HL-60 (cell line): Measurements from ENCODE around the gene MTMR12.

Source experiments
- POLR2AphosphoS5 ChIP-seq: IDR thresholded peaks from 2 replicates; pipeline ENCODE4 v1.6.1; 2012; ENCODE audit warnings: low read depth
- TF ChIP-seq, protein P1 (sequence below): IDR thresholded peaks from one replicate; pipeline ENCODE4 v1.5.1; 2011; ENCODE audit warnings: low read length, control low read depth, inconsistent platforms; ENCODE audit not compliant: insufficient read depth

DNA sequence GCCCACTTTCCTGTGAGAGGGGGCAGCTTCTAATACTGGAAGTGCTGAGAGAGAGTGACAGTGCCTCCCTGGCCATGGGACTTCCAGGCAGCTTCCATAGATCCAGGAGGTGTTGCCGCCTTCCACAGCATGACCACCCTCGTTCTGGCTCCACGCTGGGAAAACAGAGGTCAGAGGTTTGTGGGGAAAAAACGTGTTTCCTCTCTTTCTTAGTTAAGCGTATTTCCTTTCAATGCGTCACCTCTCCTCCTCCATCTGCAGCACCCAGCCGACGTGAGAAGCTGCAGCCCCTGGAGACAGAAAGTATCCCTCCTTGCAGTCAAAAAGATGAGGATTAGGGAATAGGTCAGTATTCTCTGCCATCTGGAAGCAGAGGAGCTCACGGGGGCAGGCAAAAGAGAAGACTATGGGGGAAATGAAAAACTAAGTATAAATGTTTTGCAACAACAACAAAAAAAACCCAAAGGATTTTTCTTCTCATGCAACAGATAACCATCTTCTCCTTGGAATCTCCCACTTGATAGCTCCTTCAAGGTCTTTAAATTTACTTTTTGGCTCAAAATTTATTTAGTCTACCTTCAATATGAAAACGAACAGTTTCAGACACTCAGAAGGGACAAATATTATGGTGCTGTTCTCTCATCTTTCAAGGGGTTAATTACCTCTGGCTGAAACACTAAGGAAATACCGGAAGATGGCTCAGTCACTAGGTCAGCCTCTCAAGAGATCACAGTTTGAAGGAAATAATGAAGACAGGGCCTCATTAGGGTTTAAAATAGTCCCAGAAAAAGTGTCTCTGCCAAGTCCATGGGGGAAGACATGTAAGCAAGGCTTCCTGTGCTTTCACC lies 38.0 kb downstream of the MTMR12 start:
- TF ChIP-seq, protein P1, sequence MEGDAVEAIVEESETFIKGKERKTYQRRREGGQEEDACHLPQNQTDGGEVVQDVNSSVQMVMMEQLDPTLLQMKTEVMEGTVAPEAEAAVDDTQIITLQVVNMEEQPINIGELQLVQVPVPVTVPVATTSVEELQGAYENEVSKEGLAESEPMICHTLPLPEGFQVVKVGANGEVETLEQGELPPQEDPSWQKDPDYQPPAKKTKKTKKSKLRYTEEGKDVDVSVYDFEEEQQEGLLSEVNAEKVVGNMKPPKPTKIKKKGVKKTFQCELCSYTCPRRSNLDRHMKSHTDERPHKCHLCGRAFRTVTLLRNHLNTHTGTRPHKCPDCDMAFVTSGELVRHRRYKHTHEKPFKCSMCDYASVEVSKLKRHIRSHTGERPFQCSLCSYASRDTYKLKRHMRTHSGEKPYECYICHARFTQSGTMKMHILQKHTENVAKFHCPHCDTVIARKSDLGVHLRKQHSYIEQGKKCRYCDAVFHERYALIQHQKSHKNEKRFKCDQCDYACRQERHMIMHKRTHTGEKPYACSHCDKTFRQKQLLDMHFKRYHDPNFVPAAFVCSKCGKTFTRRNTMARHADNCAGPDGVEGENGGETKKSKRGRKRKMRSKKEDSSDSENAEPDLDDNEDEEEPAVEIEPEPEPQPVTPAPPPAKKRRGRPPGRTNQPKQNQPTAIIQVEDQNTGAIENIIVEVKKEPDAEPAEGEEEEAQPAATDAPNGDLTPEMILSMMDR, result no peak
- TF ChIP-seq POLR2AphosphoS5, result no peak
